HEK293 (cell line): ENCODE measurements around the gene CAPN5.

Source experiments
- CTCF ChIA-PET: fragments of 350-600 bp; formaldehyde crosslinking; extraction: SDS; loops from one replicate; lab custom pipeline; 2021; ENCODE audit warnings: antibody characterized with exemption; lab: Yijun Ruan, JAX
- POLR2A ChIA-PET: fragments of 300-600 bp; formaldehyde crosslinking; extraction: SDS; loops from one replicate; lab custom pipeline; 2020; ENCODE audit warnings: antibody characterized with exemption, inconsistent platforms; lab: Yijun Ruan, JAX
- H3K27ac ChIP-seq: fragments of 200-500 bp; sonication (Bioruptor generic); 2 replicates; pipeline ENCODE4 v1.5.1; 2014; ENCODE audit warnings: low read depth, low read length, control low read depth, inconsistent platforms; ENCODE audit errors: extremely low read depth
- H3K36me3 ChIP-seq, 2 experiments: fragments of 200-500 bp in 1 of 2; sonication (Bioruptor generic) in 1 of 2; 1 replicate in 1 of 2; 2 replicates in 1 of 2; pipeline ENCODE4 v1.5.1; 2014 to 2017; ENCODE audit warnings: inconsistent platforms in 2 of 2, low read length in 2 of 2; ENCODE audit not compliant: control insufficient read depth in 2 of 2, insufficient read depth in 1 of 2
- H3K4me1 ChIP-seq: fragments of 200-500 bp; sonication (Bioruptor generic); 2 replicates; pipeline ENCODE4 v1.5.1; 2014; ENCODE audit warnings: mild to moderate bottlenecking, low read length, inconsistent platforms; ENCODE audit not compliant: control insufficient read depth, insufficient read depth
- H3K4me3 ChIP-seq: 2 replicates; pipeline ENCODE4 v1.5.1; 2011; ENCODE audit warnings: low read depth, mild to moderate bottlenecking, control low read depth, low read length, moderate library complexity
- H3K9me3 ChIP-seq: fragments of 200-500 bp; sonication (Bioruptor generic); 2 replicates; pipeline ENCODE4 v1.5.1; 2014; ENCODE audit warnings: low read depth, low read length, inconsistent platforms; ENCODE audit not compliant: control insufficient read depth, insufficient read depth
- SALL2 ChIP-seq: fragments of 450-650 bp; formaldehyde crosslinking; IDR thresholded peaks from 2 replicates; pipeline ENCODE4 v1.5.0; 2017; ENCODE audit warnings: missing biosample characterization, mild to moderate bottlenecking, missing genetic modification characterization, borderline replicate concordance
- ZNF248 ChIP-seq: fragments of 450-650 bp; formaldehyde crosslinking; IDR thresholded peaks from 2 replicates; pipeline ENCODE4 v1.5.1; 2017; ENCODE audit warnings: missing biosample characterization, missing genetic modification characterization
- ZNF266 ChIP-seq: fragments of 450-650 bp; formaldehyde crosslinking; IDR thresholded peaks from 2 replicates; pipeline ENCODE4 v1.5.1; 2016; ENCODE audit warnings: missing biosample characterization, missing genetic modification characterization, low read depth
- ZNF280D ChIP-seq: fragments of 450-650 bp; formaldehyde crosslinking; IDR thresholded peaks from 2 replicates; pipeline ENCODE4 v1.5.1; 2016; ENCODE audit warnings: missing biosample characterization, missing genetic modification characterization
- ZNF366 ChIP-seq: fragments of 450-650 bp; formaldehyde crosslinking; conservative IDR thresholded peaks from 2 replicates; pipeline ENCODE4 v1.5.1; 2016; ENCODE audit warnings: missing biosample characterization, missing genetic modification characterization
- ZNF423 ChIP-seq: fragments of 450-650 bp; formaldehyde crosslinking; IDR thresholded peaks from 2 replicates; pipeline ENCODE4 v1.5.1; 2016; ENCODE audit warnings: missing biosample characterization, missing genetic modification characterization
- ZNF549 ChIP-seq: fragments of 450-650 bp; IDR thresholded peaks from 2 replicates; pipeline ENCODE4 v1.5.1; 2018; ENCODE audit warnings: missing biosample characterization, missing genetic modification characterization, mild to moderate bottlenecking, inconsistent platforms, moderate library complexity
- ZNF610 ChIP-seq: fragments of 450-650 bp; formaldehyde crosslinking; IDR thresholded peaks from 2 replicates; pipeline ENCODE4 v1.5.1; 2016; ENCODE audit warnings: missing biosample characterization, missing genetic modification characterization, borderline replicate concordance
- ZSCAN4 ChIP-seq: fragments of 450-650 bp; formaldehyde crosslinking; IDR thresholded peaks from 2 replicates; pipeline ENCODE4 v1.5.1; 2017; ENCODE audit warnings: missing biosample characterization, missing genetic modification characterization
- ZXDB ChIP-seq: fragments of 450-650 bp; formaldehyde crosslinking; IDR thresholded peaks from 2 replicates; pipeline ENCODE4 v1.5.1; 2016; ENCODE audit warnings: missing biosample characterization, missing genetic modification characterization
- TF ChIP-seq, protein P1 (sequence below): fragments of 450-650 bp; formaldehyde crosslinking; IDR thresholded peaks from 2 replicates; pipeline ENCODE4 v1.5.1; 2016; ENCODE audit warnings: missing biosample characterization, missing genetic modification characterization
- TF ChIP-seq, protein P2 (sequence below): sonication (generic); formaldehyde crosslinking; IDR thresholded peaks from 2 replicates; pipeline ENCODE4 v1.8.1; 2022; ENCODE audit warnings: mild to moderate bottlenecking, moderate library complexity, missing genetic modification reagents
- TF ChIP-seq, protein P3 (sequence below): fragments of 450-650 bp; formaldehyde crosslinking; IDR thresholded peaks from 2 replicates; pipeline ENCODE4 v1.5.1; 2016; ENCODE audit warnings: missing biosample characterization, missing genetic modification characterization, low read depth
- TF ChIP-seq, protein P4 (sequence below): fragments of 450-650 bp; formaldehyde crosslinking; IDR thresholded peaks from 2 replicates; pipeline ENCODE4 v1.5.1; 2016; ENCODE audit warnings: missing biosample characterization, missing genetic modification characterization

CAPN5 gene

GRCh38 chr11:77083566-77084245, 16.9 kb downstream of the CAPN5 start:
- no peak for TF ChIP-seq ZNF266
- Histone ChIP-seq H3K9me3 (no peaks in the 10 kb centered on the region), H3K4me3 (no peak overlapping the region), H3K36me3 (no peaks in the 10 kb centered on the region), H3K27ac (no peak overlapping the region), H3K4me1 (no peaks in the 10 kb centered on the region)
- ChIA-PET POLR2A (no interaction called here), CTCF (interaction anchor here (3.0 kb wide), 1 partner anchor 8 kb away, joined by 19 read pairs; no protein-coding TSS in a partner anchor)

DNA sequence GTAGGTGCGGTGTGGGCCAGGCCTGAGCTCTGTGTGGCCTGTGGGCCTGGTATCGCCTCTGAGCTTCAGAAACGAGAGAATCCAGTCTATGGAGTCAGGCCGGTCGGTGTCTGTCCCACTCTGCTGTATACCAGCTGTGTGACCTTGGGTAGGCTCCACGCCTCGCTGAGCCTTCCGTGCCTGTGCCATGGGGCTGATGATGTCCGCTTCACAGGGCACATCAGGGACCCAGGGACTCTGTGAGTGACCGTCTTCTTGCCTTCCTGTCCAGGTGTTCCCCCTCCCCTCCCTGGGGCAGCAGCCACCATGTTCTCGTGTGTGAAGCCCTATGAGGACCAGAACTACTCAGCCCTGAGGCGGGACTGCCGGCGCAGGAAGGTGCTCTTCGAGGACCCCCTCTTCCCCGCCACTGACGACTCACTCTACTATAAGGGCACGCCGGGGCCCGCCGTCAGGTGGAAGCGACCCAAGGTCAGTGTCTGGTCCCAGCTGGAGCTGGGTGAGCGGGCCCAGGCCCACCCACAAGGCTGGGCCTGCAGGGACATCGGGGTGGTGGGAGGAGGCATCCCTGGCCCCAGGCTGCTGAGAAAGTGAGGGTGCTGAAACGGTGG, 17.9 kb downstream of the CAPN5 start:
- no peaks in the 10 kb centered on the region for H3K36me3 ChIP-seq
- H3K4me1 ChIP-seq = no peaks in the 10 kb centered on the region
- POLR2A ChIA-PET = no interaction called here
- CTCF ChIA-PET = no interaction called here
- no peak overlapping the region for H3K4me3 ChIP-seq
- H3K9me3 ChIP-seq = no peaks in the 10 kb centered on the region
- TF ChIP-seq, protein P1, sequence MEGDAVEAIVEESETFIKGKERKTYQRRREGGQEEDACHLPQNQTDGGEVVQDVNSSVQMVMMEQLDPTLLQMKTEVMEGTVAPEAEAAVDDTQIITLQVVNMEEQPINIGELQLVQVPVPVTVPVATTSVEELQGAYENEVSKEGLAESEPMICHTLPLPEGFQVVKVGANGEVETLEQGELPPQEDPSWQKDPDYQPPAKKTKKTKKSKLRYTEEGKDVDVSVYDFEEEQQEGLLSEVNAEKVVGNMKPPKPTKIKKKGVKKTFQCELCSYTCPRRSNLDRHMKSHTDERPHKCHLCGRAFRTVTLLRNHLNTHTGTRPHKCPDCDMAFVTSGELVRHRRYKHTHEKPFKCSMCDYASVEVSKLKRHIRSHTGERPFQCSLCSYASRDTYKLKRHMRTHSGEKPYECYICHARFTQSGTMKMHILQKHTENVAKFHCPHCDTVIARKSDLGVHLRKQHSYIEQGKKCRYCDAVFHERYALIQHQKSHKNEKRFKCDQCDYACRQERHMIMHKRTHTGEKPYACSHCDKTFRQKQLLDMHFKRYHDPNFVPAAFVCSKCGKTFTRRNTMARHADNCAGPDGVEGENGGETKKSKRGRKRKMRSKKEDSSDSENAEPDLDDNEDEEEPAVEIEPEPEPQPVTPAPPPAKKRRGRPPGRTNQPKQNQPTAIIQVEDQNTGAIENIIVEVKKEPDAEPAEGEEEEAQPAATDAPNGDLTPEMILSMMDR (tag by site-specific recombination) = no peak
- TF ChIP-seq ZNF366 (tag by site-specific recombination) (no peak), ZNF280D (tag by site-specific recombination) (no peak), ZSCAN4 (tag by site-specific recombination) (no peak), ZXDB (tag by site-specific recombination) (no peak)
- TF ChIP-seq, protein P2, sequence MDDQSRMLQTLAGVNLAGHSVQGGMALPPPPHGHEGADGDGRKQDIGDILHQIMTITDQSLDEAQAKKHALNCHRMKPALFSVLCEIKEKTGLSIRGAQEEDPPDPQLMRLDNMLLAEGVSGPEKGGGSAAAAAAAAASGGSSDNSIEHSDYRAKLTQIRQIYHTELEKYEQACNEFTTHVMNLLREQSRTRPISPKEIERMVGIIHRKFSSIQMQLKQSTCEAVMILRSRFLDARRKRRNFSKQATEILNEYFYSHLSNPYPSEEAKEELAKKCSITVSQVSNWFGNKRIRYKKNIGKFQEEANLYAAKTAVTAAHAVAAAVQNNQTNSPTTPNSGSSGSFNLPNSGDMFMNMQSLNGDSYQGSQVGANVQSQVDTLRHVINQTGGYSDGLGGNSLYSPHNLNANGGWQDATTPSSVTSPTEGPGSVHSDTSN (CRISPR knock-in tag) = no peak
- H3K27ac ChIP-seq = no peak overlapping the region

- no peak for TF ChIP-seq ZSCAN4 (tag by site-specific recombination)
- TF ChIP-seq, protein P3, sequence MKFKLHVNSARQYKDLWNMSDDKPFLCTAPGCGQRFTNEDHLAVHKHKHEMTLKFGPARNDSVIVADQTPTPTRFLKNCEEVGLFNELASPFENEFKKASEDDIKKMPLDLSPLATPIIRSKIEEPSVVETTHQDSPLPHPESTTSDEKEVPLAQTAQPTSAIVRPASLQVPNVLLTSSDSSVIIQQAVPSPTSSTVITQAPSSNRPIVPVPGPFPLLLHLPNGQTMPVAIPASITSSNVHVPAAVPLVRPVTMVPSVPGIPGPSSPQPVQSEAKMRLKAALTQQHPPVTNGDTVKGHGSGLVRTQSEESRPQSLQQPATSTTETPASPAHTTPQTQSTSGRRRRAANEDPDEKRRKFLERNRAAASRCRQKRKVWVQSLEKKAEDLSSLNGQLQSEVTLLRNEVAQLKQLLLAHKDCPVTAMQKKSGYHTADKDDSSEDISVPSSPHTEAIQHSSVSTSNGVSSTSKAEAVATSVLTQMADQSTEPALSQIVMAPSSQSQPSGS (tag by site-specific recombination) = no peak
- no peak for TF ChIP-seq ZNF549 (tag by site-specific recombination)
- TF ChIP-seq ZNF610 (tag by site-specific recombination) = no peak
- TF ChIP-seq ZNF423 (tag by site-specific recombination) = no peak
- TF ChIP-seq SALL2 = no peak
- TF ChIP-seq ZNF248 = no peak
- TF ChIP-seq, protein P4, sequence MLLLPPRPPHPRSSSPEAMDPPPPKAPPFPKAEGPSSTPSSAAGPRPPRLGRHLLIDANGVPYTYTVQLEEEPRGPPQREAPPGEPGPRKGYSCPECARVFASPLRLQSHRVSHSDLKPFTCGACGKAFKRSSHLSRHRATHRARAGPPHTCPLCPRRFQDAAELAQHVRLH (tag by site-specific recombination) = no peak
- TF ChIP-seq, all 188 proteins: peak for 0
- Histone ChIP-seq H3K36me3 (no peaks in the 10 kb centered on the region), H3K9me3 (no peaks in the 10 kb centered on the region), H3K27ac (no peak overlapping the region), H3K4me3 (no peak overlapping the region), H3K4me1 (no peaks in the 10 kb centered on the region)
- ChIA-PET POLR2A (no interaction called here), CTCF (no interaction called here)
Observed at GRCh38 chr11:77085652-77086051, 18.9 kb downstream of the CAPN5 start.
